Breast epithelium (tissue), 3 donors: ENCODE data around the gene MSANTD4.

ENCODE experiments used
- CTCF ChIP-seq, 3 donors: fragments of 450-650 bp; IDR thresholded peaks; one replicate each; pipeline ENCODE4 v1.5.1; 2016 to 2017; ENCODE audit warnings: antibody characterized with exemption in 3 of 3, mild to moderate bottlenecking in 3 of 3, moderate library complexity in 3 of 3
- POLR2A ChIP-seq: fragments of 450-650 bp; IDR thresholded peaks from one replicate; pipeline ENCODE4 v1.6.1; 2016; ENCODE audit warnings: antibody characterized with exemption, mild to moderate bottlenecking, moderate library complexity

DNA sequence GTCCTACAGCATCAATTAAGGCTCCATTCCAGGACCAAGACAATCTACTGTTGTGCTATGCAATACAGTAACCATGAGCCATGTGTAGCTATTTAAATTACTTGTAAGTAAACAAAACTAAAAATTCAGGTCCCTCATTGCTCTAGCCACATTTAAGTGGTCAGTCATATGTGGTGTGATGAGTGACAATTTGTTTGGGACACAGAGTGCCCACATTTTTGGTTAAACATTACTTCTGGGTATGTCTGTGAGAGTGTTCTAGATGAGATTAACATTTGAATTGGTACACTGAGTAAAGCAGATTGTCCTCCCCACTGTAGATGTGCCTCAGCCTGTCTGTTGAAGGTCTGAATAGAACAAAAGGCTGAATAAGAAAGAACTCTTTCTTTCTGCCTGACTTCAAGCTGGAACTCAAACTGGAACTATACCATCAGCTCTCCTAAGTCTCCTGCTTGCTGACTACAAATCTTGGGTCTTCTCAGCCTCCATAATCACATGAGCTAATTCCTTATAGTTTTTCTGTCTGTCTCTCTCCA lies 39.3 kb upstream of the MSANTD4 start:
- TF ChIP-seq POLR2A, result no peak
- TF ChIP-seq CTCF (IDR thresholded peaks at IDR 0.05), result no peak
